MCF 10A (cell line): ENCODE data around the gene THAP3. TPM values are rescaled to one million over a fixed set of nuclear protein-coding genes. Genes with fewer than 3 reads are reported as not detected.

Source experiments
- BruUV-seq: library from RNA; stranded (reverse); fragments of 400-500 nt; replicated peaks from 2 replicates; lab custom pipeline; 2021; lab: Mats Ljungman, UMichigan
- CTCF ChIA-PET: fragments of 300-600 bp; sonication (Branson Sonifier 250); formaldehyde crosslinking; extraction: SDS; loops from one replicate; lab custom pipeline; 2021; ENCODE audit warnings: antibody characterized with exemption, inconsistent platforms; lab: Yijun Ruan, JAX
- POLR2A ChIA-PET: fragments of 300-600, 350-650 bp; sonication (Branson Sonifier 250); formaldehyde crosslinking; extraction: SDS; loops from one replicate; lab custom pipeline; 2020; ENCODE audit warnings: antibody characterized with exemption, inconsistent platforms; lab: Yijun Ruan, JAX
- DNase-seq: peaks from one replicate; pipeline ENCODE4 v3.0.0-alpha.2; 2018; ENCODE audit not compliant: unreplicated experiment
- H3K27ac Mint-ChIP-seq: one replicate; pipeline ENCODE4 v1.8.0; 2022; ENCODE audit warnings: mild to moderate bottlenecking, low read depth, mixed read lengths; ENCODE audit not compliant: unreplicated experiment
- H3K27me3 Mint-ChIP-seq: one replicate; pipeline ENCODE4 v1.8.0; 2022; ENCODE audit warnings: mixed read lengths; ENCODE audit not compliant: insufficient read depth, unreplicated experiment
- H3K36me3 Mint-ChIP-seq: one replicate; pipeline ENCODE4 v1.8.0; 2022; ENCODE audit warnings: mild to moderate bottlenecking, moderate library complexity, mixed read lengths; ENCODE audit not compliant: insufficient read depth, unreplicated experiment
- H3K4me1 Mint-ChIP-seq: one replicate; pipeline ENCODE4 v1.8.0; 2022; ENCODE audit warnings: mixed read lengths; ENCODE audit not compliant: insufficient read depth, unreplicated experiment
- H3K4me3 Mint-ChIP-seq: one replicate; pipeline ENCODE4 v1.8.0; 2022; ENCODE audit warnings: mild to moderate bottlenecking, moderate library complexity, mixed read lengths; ENCODE audit not compliant: unreplicated experiment
- H3K9me3 Mint-ChIP-seq: one replicate; pipeline ENCODE4 v1.8.0; 2022; ENCODE audit warnings: mixed read lengths; ENCODE audit not compliant: unreplicated experiment
- CTCF ChIP-seq: fragments of 200-600 bp; IDR thresholded peaks from one replicate; pipeline ENCODE4 v1.8.0; 2022; ENCODE audit warnings: antibody characterized with exemption, mild to moderate bottlenecking; ENCODE audit not compliant: unreplicated experiment
- intact Hi-C: fragments of 100-400 bp; cut with micrococcal nuclease; formaldehyde crosslinking; loops from 2 replicates; pipeline ENCODE4 v1.14.1; 2022
- total RNA-seq: library from RNA; stranded (reverse); gene quantifications from 2 replicates; pipeline ENCODE4 v1.2.3, GENCODE V29; 2022

The THAP3 gene
- total RNA-seq, 1 experiment from 2014 or later = 14.7 TPM

- no peaks in the 10 kb centered on the region for H3K9me3 Mint-ChIP-seq
- TSS peak; percentile 51 for BruUV-seq
- POLR2A ChIA-PET = interaction anchor here (0.7 to 7.4 kb wide), 20 partner anchors 10 to 251 kb away, joined by 3 to 103 read pairs (median 4); partner anchors contain the start of genes NOL9, PHF13, PLEKHG5 and TAS1R1
- intact Hi-C loops = loop anchor here (1.0 kb wide), 2 partner anchors 20 to 46 kb away; partner anchors contain the start of gene NOL9
- H3K27me3 Mint-ChIP-seq = no peaks in the 10 kb centered on the region
- DNase-seq = peak; percentile 38
- CTCF ChIA-PET = interaction anchor here (0.5 to 3.0 kb wide), 12 partner anchors 9 to 114 kb away, joined by 3 to 10 read pairs (median 4); partner anchors contain the start of gene TAS1R1
- peaks cover 17% of the 10 kb centered on the region for H3K4me1 Mint-ChIP-seq
- no peak for TF ChIP-seq CTCF
- peak overlapping the region; percentile 99 for H3K4me3 Mint-ChIP-seq
- H3K27ac Mint-ChIP-seq = peak overlapping the region; percentile 99
- H3K36me3 Mint-ChIP-seq = peaks cover 53% of the 10 kb centered on the region
Observed at GRCh38 chr1:6600410-6601048, 24.1 kb upstream of the THAP3 start.

- CTCF ChIA-PET = interaction anchor here (0.6 to 3.0 kb wide), 6 partner anchors 9 to 211 kb away, joined by 3 to 10 read pairs (median 3); no protein-coding TSS in a partner anchor
- TF ChIP-seq CTCF = no peak
- Mint-ChIP-seq H3K4me3 (peak overlapping the region; percentile 99), H3K27me3 (no peaks in the 10 kb centered on the region), H3K27ac (peak overlapping the region; percentile 99), H3K4me1 (peaks cover 17% of the 10 kb centered on the region), H3K9me3 (no peaks in the 10 kb centered on the region), H3K36me3 (peaks cover 47% of the 10 kb centered on the region)
- DNase-seq = peak; percentile 97
- intact Hi-C loops = loop anchor here (1.0 kb wide), 1 partner anchor 21 kb away; no protein-coding TSS in a partner anchor
- POLR2A ChIA-PET = interaction anchor here (0.5 to 7.4 kb wide), 24 partner anchors 9 to 591 kb away, joined by 3 to 103 read pairs (median 6); partner anchors contain the start of genes CAMTA1, NOL9, PHF13 and PLEKHG5
- TSS peak; percentile 74 for BruUV-seq
Observed at GRCh38 chr1:6601049-6601922, 23.4 kb upstream of the THAP3 start.

GRCh38 chr1:6601923-6602668 lies 22.6 kb upstream of the THAP3 start:
- peak overlapping the region; percentile 99 for H3K4me3 Mint-ChIP-seq
- no peak for DNase-seq
- peaks cover 17% of the 10 kb centered on the region for H3K4me1 Mint-ChIP-seq
- ChIA-PET CTCF (interaction anchor here (0.9 to 3.0 kb wide), 4 partner anchors 8 to 211 kb away, joined by 3 to 10 read pairs (median 4); no protein-coding TSS in a partner anchor), POLR2A (interaction anchor here (0.5 to 7.4 kb wide), 17 partner anchors 9 to 592 kb away, joined by 3 to 103 read pairs (median 8); partner anchors contain the start of genes CAMTA1, NOL9, PHF13 and PLEKHG5)
- H3K9me3 Mint-ChIP-seq = no peaks in the 10 kb centered on the region
- peak overlapping the region; percentile 99 for H3K27ac Mint-ChIP-seq
- no peaks in the 10 kb centered on the region for H3K27me3 Mint-ChIP-seq
- H3K36me3 Mint-ChIP-seq = peaks cover 38% of the 10 kb centered on the region
- intact Hi-C loops = loop anchor here (1.0 kb wide), 1 partner anchor 22 kb away; no protein-coding TSS in a partner anchor
- BruUV-seq = no TSS peak
- no peak for TF ChIP-seq CTCF
